NCI-H1105 (cell line): ENCODE results near the gene ZFP91.

Source experiments
- DNase-seq: peaks from one replicate; lab custom pipeline; 2025; lab: John Stamatoyannopoulos, UW

ZFP91 gene

DNA sequence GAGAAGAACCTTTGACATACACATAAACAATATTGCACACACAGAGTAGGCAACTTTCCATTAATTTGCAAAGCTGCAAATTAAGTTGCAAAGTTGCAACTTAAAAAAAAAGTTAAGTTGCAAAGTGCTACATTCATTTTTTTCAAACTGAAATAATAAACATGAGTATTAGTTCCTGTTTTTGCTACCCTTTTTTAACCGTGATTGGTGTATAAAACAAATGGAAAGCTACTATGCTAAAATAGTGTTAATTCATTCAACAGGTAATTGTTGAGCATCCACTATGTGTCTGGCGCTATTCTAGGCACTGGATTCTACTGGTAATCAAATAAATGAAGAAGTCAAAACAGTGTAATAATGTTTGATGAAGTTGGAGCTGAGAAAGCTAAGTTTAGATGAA lies 8.1 kb downstream of the ZFP91 start:
- DNase-seq = no peak

DNA sequence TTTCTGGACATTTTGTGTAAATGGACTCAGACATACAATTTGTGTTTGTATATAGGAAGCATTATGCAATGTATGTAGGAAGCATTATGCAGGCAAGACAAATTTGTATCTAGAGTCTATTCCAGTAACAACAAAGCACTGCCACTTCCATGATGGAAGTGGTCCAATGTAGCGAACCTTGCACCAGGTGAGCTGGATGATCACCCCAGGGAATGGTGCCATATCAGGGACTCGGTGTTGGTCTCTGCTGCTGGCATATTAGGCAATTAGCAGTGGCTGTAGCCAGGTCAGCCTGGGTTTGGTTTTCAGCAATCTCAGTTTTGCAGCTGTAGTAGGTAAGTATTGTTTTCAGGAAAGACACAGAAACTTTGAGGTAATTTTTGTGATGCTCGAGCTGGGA lies 12.8 kb downstream of the ZFP91 start:
- DNase-seq = no peak

DNA sequence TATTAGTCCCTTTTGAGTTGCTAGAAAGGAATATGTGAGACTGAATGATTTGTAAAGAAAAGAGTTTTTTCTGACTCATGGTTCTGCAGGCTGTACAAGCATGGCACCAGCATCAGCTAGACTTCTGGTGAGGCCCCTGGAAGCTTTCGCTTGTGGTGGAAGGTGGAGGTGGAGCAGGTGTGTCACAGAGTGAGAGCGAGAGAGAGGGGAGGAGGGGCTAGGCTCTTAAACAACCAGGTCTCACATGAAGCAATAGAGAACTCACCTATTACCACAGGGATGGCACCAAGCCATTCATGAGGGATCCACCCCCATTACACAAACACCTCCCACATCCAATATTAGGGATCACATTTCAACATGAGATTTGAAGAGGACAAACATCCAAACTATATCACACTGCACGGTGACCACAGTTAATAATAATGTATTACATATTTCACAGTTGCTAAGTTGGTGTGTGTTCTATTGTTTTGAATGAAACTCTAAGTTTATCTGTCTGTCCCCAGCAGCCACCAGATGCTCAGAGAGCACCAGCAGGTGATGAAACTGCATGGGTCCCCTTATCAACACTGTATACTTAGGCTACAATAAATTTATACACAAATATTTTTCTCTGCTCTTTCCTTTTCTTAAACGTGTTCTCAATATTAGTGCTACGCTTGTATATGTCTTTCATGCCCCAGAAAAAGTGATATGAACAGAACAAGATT lies 14.1 kb downstream of the ZFP91 start:
- no peak for DNase-seq

DNA sequence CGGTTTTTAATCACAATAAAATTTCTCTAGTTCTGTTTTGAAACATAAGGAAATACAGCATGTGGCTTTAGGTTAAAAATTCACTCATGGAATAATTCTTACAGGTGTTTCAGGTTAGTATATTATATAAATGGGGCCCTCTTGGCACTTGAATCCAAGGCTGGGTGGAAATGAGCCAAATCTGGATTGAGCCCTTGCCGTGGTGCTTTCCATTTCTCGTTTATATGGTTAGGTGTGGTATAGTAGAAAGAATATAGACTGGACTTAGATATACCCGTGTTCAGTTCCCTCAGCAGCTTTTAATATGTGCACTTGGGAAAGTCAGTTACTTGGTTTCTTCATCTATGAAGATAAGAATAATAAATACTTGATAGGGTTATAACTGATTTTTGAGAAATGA lies 16.0 kb downstream of the ZFP91 start:
- no peak for DNase-seq

DNA sequence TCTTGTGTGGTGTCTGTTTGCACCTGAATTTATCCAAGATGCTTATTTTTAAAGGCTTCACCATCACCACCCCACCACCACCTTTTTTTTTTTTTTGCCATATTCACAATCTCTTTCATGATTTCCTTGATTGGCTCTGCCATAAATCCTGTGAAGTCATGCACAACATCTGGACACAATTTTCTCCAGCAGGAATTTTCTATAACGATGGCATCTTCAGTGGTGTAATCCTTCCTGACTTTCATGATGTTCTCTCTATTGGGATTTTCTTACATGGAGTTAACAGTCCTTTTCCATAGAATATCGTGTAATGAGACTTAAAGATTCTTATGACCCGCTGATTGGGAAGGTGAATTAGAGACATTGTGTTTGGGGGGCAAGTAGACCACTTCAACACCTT lies 17.8 kb downstream of the ZFP91 start:
- no peak for DNase-seq

DNA sequence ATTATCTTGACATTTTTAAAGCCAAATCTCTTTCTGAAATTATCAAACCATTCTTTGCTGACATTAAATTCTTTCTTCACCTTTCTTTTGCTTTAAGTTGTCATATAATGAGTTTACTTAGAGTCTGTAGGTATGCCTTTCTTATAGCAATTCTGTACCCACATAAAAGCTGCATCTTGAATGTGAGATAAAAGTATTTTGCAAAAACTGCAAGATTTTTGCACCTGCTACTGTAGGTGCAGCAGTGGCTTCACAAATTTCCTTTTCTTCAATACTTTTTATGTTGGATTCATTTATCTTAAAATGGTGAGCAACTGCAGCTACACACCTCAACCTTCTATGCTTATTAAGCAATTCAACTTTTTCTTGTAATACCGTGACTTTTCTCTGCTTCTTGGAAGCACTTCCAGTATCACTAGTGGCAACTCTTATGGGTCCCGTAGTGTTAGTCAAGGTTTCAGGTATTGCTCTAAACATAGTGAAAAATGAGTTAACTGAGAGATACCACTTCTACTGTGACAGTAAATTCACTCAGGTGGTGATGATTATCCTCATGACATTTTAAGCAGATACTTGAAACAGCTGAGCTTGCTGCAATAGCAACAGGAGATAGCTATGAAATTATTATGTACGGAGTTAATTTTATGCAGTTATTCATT lies 18.8 kb downstream of the ZFP91 start:
- no peak for DNase-seq

DNA sequence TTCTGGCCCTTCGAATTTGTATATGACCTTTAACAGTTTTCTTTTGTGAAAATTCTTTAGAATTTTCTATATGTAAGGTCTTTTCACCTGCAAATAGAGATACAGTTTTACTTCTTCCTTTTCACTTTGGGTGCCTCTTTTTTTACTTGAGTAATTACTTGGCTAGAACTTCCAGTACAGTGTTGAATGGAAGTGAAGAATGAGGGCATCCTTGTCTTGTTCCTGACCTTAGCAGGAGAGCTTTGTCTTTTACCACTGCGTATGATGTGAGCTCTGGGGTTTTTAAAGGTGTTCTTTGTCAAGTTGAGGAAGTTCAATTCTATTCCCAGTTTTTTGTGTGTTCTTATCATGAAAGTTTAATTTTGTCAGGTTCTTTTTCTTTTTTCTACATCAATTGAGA lies 21.6 kb downstream of the ZFP91 start:
- no peak for DNase-seq

DNA sequence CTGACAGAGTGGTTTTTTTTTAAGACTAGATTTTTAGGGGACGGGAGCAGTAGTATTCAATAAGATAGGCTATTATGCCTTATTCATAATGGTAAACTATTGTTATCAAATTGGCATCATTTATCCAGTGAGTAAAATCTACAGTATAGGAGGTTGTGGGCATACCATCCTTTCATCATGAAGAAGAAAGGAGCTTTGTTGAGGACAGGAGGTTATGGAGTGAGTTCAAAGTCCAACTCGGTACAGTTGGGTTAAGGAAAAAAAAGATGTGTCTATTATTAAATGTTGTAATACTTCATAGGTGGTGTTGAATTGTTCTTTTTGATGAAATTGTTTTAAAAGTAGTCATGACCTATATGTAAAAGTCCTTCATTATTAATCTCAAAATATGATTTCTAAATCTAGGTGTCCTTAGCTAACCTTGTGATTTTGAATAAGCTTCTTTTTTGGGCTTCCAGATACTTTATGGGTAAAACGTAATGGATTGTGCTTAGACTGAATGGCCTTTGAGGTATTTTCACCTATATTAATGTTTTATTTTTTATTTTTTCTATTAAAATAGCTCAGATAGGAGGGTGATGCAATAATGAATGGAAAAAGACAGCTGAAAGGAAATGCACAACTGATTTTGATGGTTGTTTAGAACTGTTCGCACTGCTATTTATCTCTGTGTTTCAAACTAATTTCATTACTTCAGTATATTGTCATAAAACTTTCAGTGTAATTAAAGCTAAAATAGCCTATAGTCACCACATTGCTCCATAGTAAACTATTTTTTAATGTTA lies 28.3 kb downstream of the ZFP91 start:
- no peak for DNase-seq

DNA sequence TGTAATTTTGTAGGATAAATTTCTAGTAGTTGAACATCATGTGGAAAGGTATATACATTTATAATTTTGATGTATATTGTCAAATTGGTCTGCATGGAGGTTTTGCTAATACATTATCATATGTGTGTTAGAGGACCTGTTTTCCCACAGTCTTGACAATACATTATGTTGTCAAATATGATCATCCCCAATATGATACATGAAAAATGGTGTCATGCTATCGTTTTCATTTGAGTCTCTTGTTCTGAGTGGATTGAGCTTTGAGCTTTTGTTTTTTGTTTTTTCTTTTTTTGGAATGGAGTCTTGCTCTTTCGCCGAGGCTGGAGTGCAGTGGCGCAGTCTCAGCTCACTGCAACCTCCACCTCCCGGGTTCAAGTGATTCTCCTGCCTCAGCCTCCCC lies 29.5 kb downstream of the ZFP91 start:
- no peak for DNase-seq

DNA sequence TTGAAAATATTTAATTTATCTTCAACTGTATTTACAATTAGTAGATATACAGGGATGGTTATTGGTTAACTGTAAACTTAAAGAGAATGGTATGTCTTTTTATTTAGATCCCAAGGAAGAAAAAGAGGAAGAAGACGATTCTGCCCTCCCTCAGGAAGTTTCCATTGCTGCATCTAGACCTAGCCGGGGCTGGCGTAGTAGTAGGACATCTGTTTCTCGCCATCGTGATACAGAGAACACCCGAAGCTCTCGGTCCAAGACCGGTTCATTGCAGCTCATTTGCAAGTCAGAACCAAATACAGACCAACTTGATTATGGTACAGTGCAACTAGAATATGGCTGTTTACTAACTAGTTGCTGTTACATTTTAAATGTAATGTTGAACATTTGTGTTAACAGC lies 30.9 kb downstream of the ZFP91 start:
- no peak for DNase-seq

DNA sequence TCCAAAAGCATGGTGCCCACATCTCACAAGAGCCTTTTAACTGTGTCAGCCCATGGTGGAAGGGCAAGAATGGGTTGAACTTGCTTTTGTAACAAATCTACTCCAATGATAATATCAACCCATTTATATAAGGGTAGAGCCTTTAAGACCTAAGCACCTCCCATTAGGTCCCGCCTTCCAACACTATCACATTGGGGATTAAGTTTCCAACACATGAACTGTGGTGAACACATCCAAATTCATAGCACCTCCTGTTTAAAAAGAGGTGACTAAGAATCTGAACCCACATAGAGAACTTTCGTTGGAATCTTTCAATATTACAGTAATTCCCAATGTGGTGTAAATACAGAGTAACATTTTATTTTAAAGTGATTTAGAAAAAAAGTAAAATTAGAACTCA lies 34.4 kb downstream of the ZFP91 start:
- no peak for DNase-seq

DNA sequence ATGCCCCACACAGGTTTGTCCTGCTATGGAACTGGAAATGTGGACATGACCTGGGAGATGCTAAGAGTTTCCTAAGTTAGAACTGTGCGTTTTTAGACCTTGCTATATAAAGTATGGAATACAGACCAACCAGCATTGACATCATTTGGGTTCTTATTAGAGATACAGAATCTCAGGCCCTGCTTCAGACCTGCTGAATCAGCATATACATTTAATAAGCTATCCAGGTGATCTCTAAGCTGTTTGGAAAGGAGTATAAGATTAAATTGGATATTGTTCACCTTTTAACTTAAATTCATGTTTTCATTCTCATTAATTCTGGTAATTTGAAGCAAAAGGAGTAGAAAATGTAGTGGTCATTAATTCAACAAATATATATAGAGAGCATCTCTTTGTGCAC lies 36.7 kb downstream of the ZFP91 start:
- DNase-seq = no peak

DNA sequence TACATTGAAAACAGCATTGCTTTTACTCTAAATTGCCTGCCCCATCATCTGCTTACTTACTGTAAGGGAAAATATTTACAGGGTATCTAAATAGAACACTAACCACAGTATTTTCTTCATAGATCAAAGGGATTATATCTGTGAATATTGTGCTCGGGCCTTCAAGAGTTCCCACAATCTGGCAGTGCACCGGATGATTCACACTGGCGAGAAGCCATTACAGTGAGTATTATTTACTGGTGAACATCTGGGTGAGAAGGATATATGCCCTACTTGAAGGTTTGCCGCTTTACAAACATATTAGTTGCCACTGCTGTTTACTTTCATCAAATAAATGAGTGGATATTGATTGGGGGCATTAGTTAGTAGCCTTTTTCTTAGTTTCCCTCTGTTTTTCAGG lies 37.7 kb downstream of the ZFP91 start:
- no peak for DNase-seq

DNA sequence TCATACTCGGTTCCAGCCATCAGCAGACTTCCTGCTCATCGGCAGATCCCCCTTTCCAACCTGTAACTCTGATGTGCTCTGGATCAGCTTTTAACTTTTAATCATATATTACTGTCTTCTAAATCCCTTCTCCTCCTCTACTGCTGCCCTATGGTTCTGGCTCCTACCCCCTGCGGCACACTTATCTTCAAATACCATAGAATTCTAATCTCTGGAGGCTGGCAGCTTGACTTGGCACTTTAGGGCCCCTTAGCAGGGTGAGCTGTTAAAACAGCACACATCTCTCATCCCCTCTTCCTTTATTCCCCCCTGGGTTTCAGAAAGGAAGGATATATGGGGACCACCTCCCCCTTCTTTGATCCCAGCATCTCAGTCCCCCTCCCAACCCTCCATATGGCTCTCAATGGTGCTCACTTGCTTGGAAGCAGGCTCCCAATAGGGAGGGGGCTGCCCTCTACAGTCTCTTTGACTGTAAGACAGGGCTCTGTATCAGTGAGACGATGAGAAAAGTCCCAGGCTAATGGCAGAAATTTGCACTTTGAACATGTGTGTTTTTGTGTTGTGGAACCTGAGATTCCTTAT lies 39.2 kb downstream of the ZFP91 start:
- no peak for DNase-seq

DNA sequence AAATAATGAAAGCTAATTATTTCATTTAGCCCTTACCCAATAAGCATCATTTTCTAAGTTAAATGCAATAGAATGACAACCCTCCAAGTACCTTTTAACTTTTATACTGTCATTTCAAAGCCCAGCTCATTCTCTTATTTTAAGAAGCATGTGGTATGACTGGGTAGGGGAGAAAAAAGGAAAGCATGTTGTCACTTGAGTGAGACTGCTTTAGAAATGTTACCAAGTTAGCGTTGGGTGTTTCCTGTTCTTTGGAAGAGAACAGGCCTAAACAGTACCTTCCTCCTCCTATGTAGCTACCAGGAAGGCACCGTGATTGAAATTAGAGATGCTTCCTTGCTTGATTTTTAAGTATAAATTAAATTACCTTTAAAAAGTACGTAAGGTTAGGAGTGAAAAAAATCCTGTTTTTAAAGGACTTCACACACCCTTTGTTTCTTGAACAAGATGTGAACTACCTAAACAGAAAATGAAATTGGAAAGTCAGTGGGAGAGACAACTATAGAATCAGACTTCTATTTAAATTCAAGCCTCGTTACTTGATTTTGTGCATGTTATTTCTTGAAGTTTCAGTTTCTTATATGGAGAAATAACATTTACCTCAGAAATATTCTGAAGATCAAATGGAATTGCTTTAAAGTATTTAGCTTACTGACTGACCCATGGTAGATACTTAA lies 42.9 kb downstream of the ZFP91 start:
- DNase-seq = no peak

DNA sequence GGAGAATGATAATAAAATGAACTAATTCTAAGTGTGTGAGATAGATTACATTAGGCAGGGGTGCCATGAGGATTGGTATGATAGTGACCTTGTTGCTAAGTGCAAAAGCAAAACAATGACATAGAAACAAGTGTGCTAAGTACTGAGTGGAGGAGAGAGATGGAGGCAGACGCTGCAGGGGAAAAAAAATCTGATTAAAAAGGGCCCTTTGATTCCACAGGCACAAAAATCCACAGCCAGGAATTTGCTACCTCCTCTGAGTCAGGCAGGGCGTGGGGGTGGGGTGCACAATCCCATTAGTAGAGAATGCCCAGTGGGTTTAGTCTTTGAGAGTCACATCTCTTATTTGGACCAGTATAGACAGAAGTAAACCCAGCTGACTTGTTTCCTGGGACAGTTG lies 43.5 kb downstream of the ZFP91 start, which contains the start of gene CNTF:
Gene CNTF, plus strand, starts transcription at position 322 of the 400 bp plus-strand sequence. CDS start 88 bp downstream, outside the sequence.
- no peak for DNase-seq

DNA sequence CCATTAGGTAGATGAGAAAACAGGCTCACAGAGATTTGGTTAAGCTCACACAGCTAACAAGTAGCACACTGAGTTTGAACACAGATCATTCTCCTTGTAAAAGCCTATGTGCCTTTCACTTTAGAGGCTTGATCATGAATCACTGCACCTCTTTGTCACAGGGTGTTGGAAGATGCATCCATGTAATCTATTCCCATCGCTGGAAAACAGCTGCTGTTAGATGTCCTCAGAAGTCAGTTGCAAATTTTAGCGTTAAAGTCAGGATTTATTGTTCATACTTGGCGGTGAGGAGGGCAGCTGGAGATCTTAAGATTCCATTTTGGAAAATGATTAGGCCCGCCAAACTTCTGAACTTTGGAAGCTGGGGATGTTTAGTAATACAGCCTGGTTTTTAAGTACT lies 46.2 kb downstream of the ZFP91 start:
- DNase-seq = no peak

DNA sequence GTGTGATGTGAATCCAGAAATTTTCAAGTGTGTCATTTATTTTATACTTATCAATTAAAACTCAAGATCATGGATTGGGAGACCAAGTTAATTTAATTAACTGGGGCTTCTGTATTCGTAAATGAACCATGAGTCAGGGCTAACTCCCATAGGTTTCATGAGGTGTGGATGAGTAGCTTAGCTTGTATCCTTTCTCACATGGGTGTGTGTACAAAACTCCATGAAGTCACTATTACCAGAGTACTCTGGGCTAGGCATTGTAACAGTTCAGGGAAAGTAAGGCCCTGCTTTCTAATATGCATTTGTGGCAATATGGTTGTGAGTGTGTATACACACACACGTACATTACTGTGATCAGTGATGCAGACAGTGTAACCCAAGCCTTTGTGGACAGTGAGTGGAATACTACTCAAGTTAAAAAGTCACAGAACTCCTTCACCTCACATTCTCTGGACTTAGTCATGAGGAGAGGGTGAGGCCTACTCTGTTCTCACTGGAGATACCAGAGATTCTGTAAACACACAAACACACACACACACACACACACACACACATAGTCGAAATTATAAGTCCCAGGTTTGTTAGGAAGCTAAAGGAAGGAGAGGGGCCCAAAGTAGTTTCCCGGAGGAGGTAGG lies 47.1 kb downstream of the ZFP91 start:
- no peak for DNase-seq

DNA sequence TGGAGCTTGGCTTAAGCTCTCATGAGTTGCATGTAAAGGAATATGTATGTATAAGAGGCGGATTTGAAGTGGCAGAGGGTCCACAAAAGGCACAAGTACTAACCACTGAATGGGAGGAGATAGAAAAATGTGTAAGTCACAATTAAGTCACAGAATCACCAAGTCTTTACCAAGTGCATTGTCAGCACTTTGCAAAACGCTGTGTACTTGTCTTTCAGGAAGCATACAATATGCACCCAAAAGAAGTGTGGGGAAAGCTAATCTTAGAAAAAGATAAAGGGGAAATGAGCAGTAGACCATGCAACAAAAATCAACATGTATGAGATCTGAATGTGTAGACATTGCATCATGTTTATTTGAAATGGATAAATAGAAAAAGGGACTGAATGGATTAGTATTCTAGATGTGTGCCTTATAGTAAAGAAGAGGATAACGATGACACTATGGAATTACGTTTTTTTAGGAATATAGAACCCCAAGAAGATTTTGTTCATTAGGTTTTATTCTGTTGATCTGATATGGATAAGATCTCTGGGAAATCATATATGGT lies 48.1 kb downstream of the ZFP91 start:
- DNase-seq = no peak

DNA sequence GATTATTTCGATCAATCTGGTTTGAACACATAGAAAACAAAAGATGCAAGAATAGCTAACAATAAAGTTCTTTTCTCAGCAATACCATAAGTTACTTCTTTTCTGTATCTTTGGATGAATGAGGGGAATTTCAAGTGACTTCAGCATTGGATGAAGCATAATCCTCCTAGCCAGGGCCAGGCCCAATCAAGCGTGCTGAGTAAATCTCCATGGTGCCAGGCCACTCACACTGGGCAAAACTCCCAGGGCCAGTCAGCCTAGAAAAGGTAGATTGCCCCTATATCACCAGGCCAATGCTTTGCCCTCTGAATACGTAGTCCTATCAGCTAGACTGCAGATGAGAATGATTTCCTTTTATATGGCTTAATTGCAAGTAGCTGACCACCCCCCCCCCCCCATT lies 49.6 kb downstream of the ZFP91 start:
- no peak for DNase-seq

DNA sequence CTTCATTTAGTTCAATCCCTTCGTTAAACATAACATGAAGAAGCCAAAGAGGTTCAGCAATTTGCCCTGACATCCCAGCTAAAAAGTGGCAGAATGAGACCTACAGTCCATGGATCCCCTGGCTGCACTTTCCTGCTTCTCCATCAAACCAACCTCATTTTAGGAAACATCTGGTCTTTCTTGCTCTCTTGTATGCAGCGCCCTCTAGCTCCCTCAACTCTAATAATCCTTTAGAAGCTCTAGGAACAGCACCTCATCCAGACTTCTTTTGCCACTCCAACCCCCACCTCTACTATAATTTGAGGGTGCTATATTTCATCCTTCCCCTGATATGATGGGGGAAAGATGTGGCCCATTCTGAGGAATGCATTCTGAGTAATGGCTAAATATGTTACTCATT lies 51.0 kb downstream of the ZFP91 start:
- no peak for DNase-seq
